IMR-90 (cell line): ENCODE data around the gene UMODL1. TPM values are rescaled to one million over a fixed set of nuclear protein-coding genes. Genes with fewer than 3 reads are reported as not detected.

Experiments
- ATAC-seq: fragments of 200-7000 bp; cut with Tn5 transposase; 2 replicates; pipeline ENCODE4 v1.9.1; 2020; ENCODE audit warnings: low read depth, mild to moderate bottlenecking, moderate library complexity
- BruUV-seq: library from RNA; stranded (reverse); fragments of 400-500 nt; replicated peaks from 2 replicates; lab custom pipeline; 2021; lab: Mats Ljungman, UMichigan
- CTCF ChIA-PET: fragments of 300-600 bp; formaldehyde crosslinking; extraction: SDS; loops from one replicate; lab custom pipeline; 2021; ENCODE audit warnings: antibody characterized with exemption; lab: Yijun Ruan, JAX
- POLR2A ChIA-PET: fragments of 300-600 bp; sonication (Branson Sonifier 250); formaldehyde crosslinking; loops from one replicate; lab custom pipeline; 2022; ENCODE audit warnings: antibody characterized with exemption; ENCODE audit not compliant: unreplicated experiment; lab: Charles Lee
- DNase-seq: peaks from one replicate; pipeline ENCODE4 v3.0.0; 2013
- H2AFZ ChIP-seq: replicated peaks from 2 replicates; pipeline ENCODE3; 2013; ENCODE audit warnings: low read length, mild to moderate bottlenecking; ENCODE audit not compliant: poor library complexity
- H2AK5ac ChIP-seq: 2 replicates; pipeline ENCODE4 v1.6.1; 2013; ENCODE audit warnings: low read depth, low read length, inconsistent platforms
- H2AK9ac ChIP-seq: replicated peaks from 2 replicates; pipeline ENCODE3; 2013; ENCODE audit warnings: mild to moderate bottlenecking, low read depth, low read length, moderate library complexity; ENCODE audit not compliant: poor library complexity
- H2BK120ac ChIP-seq: 2 replicates; pipeline ENCODE4 v1.6.1; 2013; ENCODE audit warnings: low read depth, low read length, inconsistent platforms
- H2BK15ac ChIP-seq: 3 replicates; pipeline ENCODE4 v1.6.1; 2013; ENCODE audit warnings: low read depth, low read length, inconsistent platforms
- H2BK20ac ChIP-seq: 2 replicates; pipeline ENCODE4 v1.6.1; 2013; ENCODE audit warnings: low read depth, mild to moderate bottlenecking, inconsistent platforms, low read length, moderate library complexity
- H2BK5ac ChIP-seq: 2 replicates; pipeline ENCODE4 v1.6.1; 2013; ENCODE audit warnings: mild to moderate bottlenecking, low read depth, low read length, inconsistent platforms; ENCODE audit not compliant: poor library complexity, severe bottlenecking
- H3K14ac ChIP-seq: replicated peaks from 2 replicates; pipeline ENCODE4 v1.6.1; 2013; ENCODE audit warnings: low read depth, low read length, inconsistent platforms
- H3K18ac ChIP-seq: 2 replicates; pipeline ENCODE4 v1.6.1; 2013; ENCODE audit warnings: low read depth, low read length, control low read depth
- H3K23ac ChIP-seq: 2 replicates; pipeline ENCODE4 v1.6.1; 2013; ENCODE audit warnings: low read depth, low read length, inconsistent platforms
- H3K27ac ChIP-seq: 2 replicates; pipeline ENCODE4 v1.5.1; 2013; ENCODE audit warnings: mild to moderate bottlenecking, control low read depth, low read length; ENCODE audit not compliant: insufficient read depth
- H3K27me3 ChIP-seq: 2 replicates; pipeline ENCODE4 v1.6.1; 2013; ENCODE audit warnings: low read length; ENCODE audit not compliant: control insufficient read depth, insufficient read depth
- H3K36me3 ChIP-seq: 2 replicates; pipeline ENCODE4 v1.6.1; 2013; ENCODE audit warnings: low read length, mixed read lengths; ENCODE audit not compliant: control insufficient read depth, insufficient read depth
- H3K4ac ChIP-seq: 2 replicates; pipeline ENCODE4 v1.6.1; 2013; ENCODE audit warnings: low read depth, low read length, inconsistent platforms
- H3K4me1 ChIP-seq: 2 replicates; pipeline ENCODE4 v1.6.1; 2013; ENCODE audit warnings: low read length, mixed read lengths; ENCODE audit not compliant: control insufficient read depth, insufficient read depth
- H3K4me2 ChIP-seq: 2 replicates; pipeline ENCODE4 v1.6.1; 2013; ENCODE audit warnings: low read depth, mild to moderate bottlenecking, control low read depth, low read length, moderate library complexity
- H3K4me3 ChIP-seq: 2 replicates; pipeline ENCODE4 v1.5.1; 2013; ENCODE audit warnings: low read depth, mild to moderate bottlenecking, control low read depth, low read length, moderate library complexity; ENCODE audit not compliant: insufficient read depth
- H3K56ac ChIP-seq: 2 replicates; pipeline ENCODE4 v1.6.1; 2013; ENCODE audit warnings: low read length, inconsistent platforms; ENCODE audit not compliant: insufficient read depth; ENCODE audit errors: extremely low read depth
- H3K79me1 ChIP-seq, 2 experiments: 2 replicates each; pipeline ENCODE4 v1.6.1; 2013; ENCODE audit warnings: low read length in 2 of 2, inconsistent platforms in 1 of 2, low read depth in 1 of 2
- H3K9ac ChIP-seq: 2 replicates; pipeline ENCODE4 v1.6.1; 2013; ENCODE audit warnings: low read depth, low read length, control low read depth
- H3K9me1 ChIP-seq: 2 replicates; pipeline ENCODE4 v1.6.1; 2013; ENCODE audit warnings: low read length, inconsistent platforms; ENCODE audit not compliant: insufficient read depth
- H3K9me3 ChIP-seq: 2 replicates; pipeline ENCODE4 v1.6.1; 2013; ENCODE audit warnings: low read length; ENCODE audit not compliant: control insufficient read depth, insufficient read depth
- H4K20me1 ChIP-seq: 2 replicates; pipeline ENCODE4 v1.6.1; 2013; ENCODE audit warnings: low read length, inconsistent platforms; ENCODE audit not compliant: insufficient read depth
- H4K5ac ChIP-seq: 2 replicates; pipeline ENCODE4 v1.6.1; 2013; ENCODE audit warnings: mild to moderate bottlenecking, low read depth, low read length, control low read depth
- H4K8ac ChIP-seq, 2 experiments: 2 replicates each; pipeline ENCODE4 v1.6.1; 2013; ENCODE audit warnings: low read depth in 2 of 2, low read length in 2 of 2, control low read depth in 1 of 2, inconsistent platforms in 1 of 2
- H4K91ac ChIP-seq: 2 replicates; pipeline ENCODE4 v1.6.1; 2013; ENCODE audit warnings: low read depth, low read length, inconsistent platforms; ENCODE audit not compliant: insufficient read depth
- BHLHE40 ChIP-seq: fragments of 150-350 bp; IDR thresholded peaks from 2 replicates; pipeline ENCODE4 v1.6.1; 2016; ENCODE audit warnings: mild to moderate bottlenecking, low read depth, low read length
- CEBPB ChIP-seq: IDR thresholded peaks from 2 replicates; pipeline ENCODE4 v1.6.1; 2012; ENCODE audit warnings: low read depth, low read length, improper control_type of control experiment
- CHD1 ChIP-seq: IDR thresholded peaks from 2 replicates; pipeline ENCODE4 v1.6.1; 2012; ENCODE audit warnings: low read depth, low read length, improper control_type of control experiment
- FOS ChIP-seq: fragments of 150-350 bp; IDR thresholded peaks from 2 replicates; pipeline ENCODE4 v1.6.1; 2016; ENCODE audit warnings: low read depth, low read length
- MAFK ChIP-seq: IDR thresholded peaks from 2 replicates; pipeline ENCODE4 v1.6.1; 2012; ENCODE audit warnings: low read depth, low read length, improper control_type of control experiment
- MAZ ChIP-seq: IDR thresholded peaks from 2 replicates; pipeline ENCODE4 v1.6.1; 2012; ENCODE audit warnings: low read depth, mild to moderate bottlenecking, low read length, improper control_type of control experiment, moderate library complexity, borderline replicate concordance
- MXI1 ChIP-seq: IDR thresholded peaks from 2 replicates; pipeline ENCODE4 v1.6.1; 2012; ENCODE audit warnings: low read depth, mild to moderate bottlenecking, low read length, moderate library complexity, borderline replicate concordance
- NFE2L2 ChIP-seq: fragments of 150-350 bp; IDR thresholded peaks from 2 replicates; pipeline ENCODE4 v1.6.1; 2016; ENCODE audit warnings: low read depth, mild to moderate bottlenecking, low read length
- POLR2A ChIP-seq: IDR thresholded peaks from 2 replicates; pipeline ENCODE4 v1.6.1; 2012; ENCODE audit warnings: mild to moderate bottlenecking, low read depth, low read length
- RAD21 ChIP-seq: IDR thresholded peaks from 2 replicates; pipeline ENCODE4 v1.6.1; 2012; ENCODE audit warnings: low read length, improper control_type of control experiment
- RCOR1 ChIP-seq: IDR thresholded peaks from 2 replicates; pipeline ENCODE4 v1.6.1; 2012; ENCODE audit warnings: mild to moderate bottlenecking, low read length, improper control_type of control experiment; ENCODE audit not compliant: insufficient replicate concordance
- RFX5 ChIP-seq: IDR thresholded peaks from 2 replicates; pipeline ENCODE4 v1.8.0; 2012; ENCODE audit warnings: low read depth, mild to moderate bottlenecking, low read length, moderate library complexity
- SMC3 ChIP-seq: fragments of 150-350 bp; IDR thresholded peaks from 2 replicates; pipeline ENCODE4 v1.6.1; 2016; ENCODE audit warnings: low read depth, mild to moderate bottlenecking, antibody characterized with exemption, low read length, moderate library complexity
- WGBS, 2 experiments: methylation state at CpG; one replicate each; pipeline versions ENCODE4 v1.1.5 to v1.1.7; 2013; ENCODE audit warnings: missing lambda C conversion rate in 2 of 2; ENCODE audit not compliant: insufficient read length in 1 of 2; ENCODE audit errors: extremely low coverage in 2 of 2; 5-methylcytosine and 5-hydroxymethylcytosine counted together
- dilution Hi-C: fragments of 300-500 bp; cut with HindIII; formaldehyde crosslinking; loops from one replicate; pipeline ENCODE4 v1.14.3; 2018; ENCODE audit warnings: low sequenced_read_pairs; ENCODE audit not compliant: unreplicated experiment
- in situ Hi-C: fragments of 300-500 bp; cut with MboI; formaldehyde crosslinking; loops from 3 replicates; pipeline ENCODE4 v1.14.3; 2019; ENCODE audit warnings: low sequenced_read_pairs, inconsistent platforms, mixed read lengths
- intact Hi-C: fragments of 100-400 bp; cut with micrococcal nuclease; formaldehyde crosslinking; loops from 2 replicates; pipeline ENCODE4 v1.10.0; 2022
- polyA plus RNA-seq, 3 experiments: library from polyadenylated mRNA; depleted of rRNA; stranded (reverse); fragments of >200 nt; gene quantifications; 2 replicates each; pipeline ENCODE4 v1.2.3, GENCODE V29; 2012; ENCODE audit warnings: low replicate concordance in 1 of 3
- total RNA-seq: library from RNA; depleted of rRNA; stranded (reverse); fragments of >200 nt; gene quantifications from 2 replicates; pipeline ENCODE4 v1.2.3, GENCODE V29; 2012
- TF ChIP-seq, protein P1 (sequence below): conservative IDR thresholded peaks from 2 replicates; pipeline ENCODE4 v1.5.1; 2012; ENCODE audit warnings: mild to moderate bottlenecking, low read depth, low read length, improper control_type of control experiment
- TF ChIP-seq, protein P2 (sequence below): fragments of 150-350 bp; IDR thresholded peaks from 2 replicates; pipeline ENCODE4 v1.6.1; 2017; ENCODE audit warnings: mild to moderate bottlenecking, antibody characterized with exemption, low read length, low read depth
- TF ChIP-seq, protein P3 (sequence below): fragments of 150-350 bp; IDR thresholded peaks from 2 replicates; pipeline ENCODE4 v1.6.1; 2016; ENCODE audit warnings: low read depth, mild to moderate bottlenecking, low read length, moderate library complexity, borderline replicate concordance

The UMODL1 gene
- total and polyA plus RNA-seq, 2 of the 4 experiments (the other 2 are of a cell fraction), result 0.02 TPM; not detected in 1

DNA sequence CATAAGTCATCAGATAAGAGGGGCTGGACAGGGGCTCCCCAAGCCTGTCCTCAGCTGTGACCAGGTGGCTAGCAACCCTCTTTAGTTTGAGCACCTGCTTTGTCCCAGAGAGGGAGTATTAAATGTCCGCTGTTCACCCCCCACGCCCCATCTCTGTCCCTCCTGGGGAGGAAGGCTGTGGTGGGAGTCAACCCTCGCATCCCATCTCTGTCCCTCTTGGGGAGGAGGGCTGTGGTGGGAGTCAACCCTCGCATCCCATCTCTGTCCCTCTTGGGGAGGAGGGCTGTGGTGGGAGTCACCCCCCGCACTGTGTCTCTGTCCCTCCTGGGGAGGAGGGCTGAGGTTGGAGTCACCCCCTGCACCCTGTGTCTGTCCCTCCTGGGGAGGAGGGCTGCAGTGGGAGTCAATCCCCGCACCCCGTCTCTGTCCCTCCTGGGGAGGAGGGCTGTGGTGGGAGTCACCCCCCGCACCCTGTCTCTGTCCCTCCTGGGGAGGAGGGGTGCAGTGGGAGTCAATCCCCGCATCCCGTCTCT is 75.2 kb downstream of the UMODL1 start:
- H2BK120ac ChIP-seq, result no peak overlapping the region
- no peak for ATAC-seq
- H3K4me1 ChIP-seq, result no peaks in the 10 kb centered on the region
- no peak for DNase-seq
- H3K36me3 ChIP-seq, result no peaks in the 10 kb centered on the region
- H4K8ac ChIP-seq, result no peak overlapping the region
- H3K18ac ChIP-seq, result no peak overlapping the region
- intact Hi-C loops (loop anchor here (10.0 kb wide), 2 partner anchors 428 to 668 kb away; no protein-coding TSS in a partner anchor), in situ Hi-C loops (loop anchor here (10.0 kb wide), 1 partner anchor 428 kb away; no protein-coding TSS in a partner anchor), dilution Hi-C loops (no loop called here)
- no CpG with 5 or more reads among the region's 10 CpGs for WGBS, 2 experiments
- H3K27me3 ChIP-seq, result peaks cover 38% of the 10 kb centered on the region
- H3K79me1 ChIP-seq, result no peaks in the 10 kb centered on the region
- H4K5ac ChIP-seq, result no peak overlapping the region
- H4K20me1 ChIP-seq, result no peaks in the 10 kb centered on the region
- H3K4me3 ChIP-seq, result no peak overlapping the region
- no peaks in the 10 kb centered on the region for H3K9me1 ChIP-seq
- no peak overlapping the region for H2AK9ac ChIP-seq
- H3K27ac ChIP-seq, result no peak overlapping the region
- CTCF ChIA-PET, result interaction anchor here (1.0 to 2.0 kb wide), 3 partner anchors 30 to 685 kb away, joined by 3 to 16 read pairs (median 6); no protein-coding TSS in a partner anchor
- no peak overlapping the region for H3K4me2 ChIP-seq
- no peak overlapping the region for H3K4ac ChIP-seq
- H2AFZ ChIP-seq, result no peak overlapping the region
- no peak overlapping the region for H3K9ac ChIP-seq
- H3K56ac ChIP-seq, result no peak overlapping the region
- H3K23ac ChIP-seq, result no peak overlapping the region
- H4K91ac ChIP-seq, result no peak overlapping the region
- no peak overlapping the region for H3K14ac ChIP-seq
- H2BK15ac ChIP-seq, result no peak overlapping the region
- TF ChIP-seq SMC3, result no peak
- TF ChIP-seq, protein P1, sequence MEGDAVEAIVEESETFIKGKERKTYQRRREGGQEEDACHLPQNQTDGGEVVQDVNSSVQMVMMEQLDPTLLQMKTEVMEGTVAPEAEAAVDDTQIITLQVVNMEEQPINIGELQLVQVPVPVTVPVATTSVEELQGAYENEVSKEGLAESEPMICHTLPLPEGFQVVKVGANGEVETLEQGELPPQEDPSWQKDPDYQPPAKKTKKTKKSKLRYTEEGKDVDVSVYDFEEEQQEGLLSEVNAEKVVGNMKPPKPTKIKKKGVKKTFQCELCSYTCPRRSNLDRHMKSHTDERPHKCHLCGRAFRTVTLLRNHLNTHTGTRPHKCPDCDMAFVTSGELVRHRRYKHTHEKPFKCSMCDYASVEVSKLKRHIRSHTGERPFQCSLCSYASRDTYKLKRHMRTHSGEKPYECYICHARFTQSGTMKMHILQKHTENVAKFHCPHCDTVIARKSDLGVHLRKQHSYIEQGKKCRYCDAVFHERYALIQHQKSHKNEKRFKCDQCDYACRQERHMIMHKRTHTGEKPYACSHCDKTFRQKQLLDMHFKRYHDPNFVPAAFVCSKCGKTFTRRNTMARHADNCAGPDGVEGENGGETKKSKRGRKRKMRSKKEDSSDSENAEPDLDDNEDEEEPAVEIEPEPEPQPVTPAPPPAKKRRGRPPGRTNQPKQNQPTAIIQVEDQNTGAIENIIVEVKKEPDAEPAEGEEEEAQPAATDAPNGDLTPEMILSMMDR, result no peak
- no peak for TF ChIP-seq CEBPB
- no peak for TF ChIP-seq NFE2L2
- no peak for TF ChIP-seq RFX5
- TF ChIP-seq, protein P2, sequence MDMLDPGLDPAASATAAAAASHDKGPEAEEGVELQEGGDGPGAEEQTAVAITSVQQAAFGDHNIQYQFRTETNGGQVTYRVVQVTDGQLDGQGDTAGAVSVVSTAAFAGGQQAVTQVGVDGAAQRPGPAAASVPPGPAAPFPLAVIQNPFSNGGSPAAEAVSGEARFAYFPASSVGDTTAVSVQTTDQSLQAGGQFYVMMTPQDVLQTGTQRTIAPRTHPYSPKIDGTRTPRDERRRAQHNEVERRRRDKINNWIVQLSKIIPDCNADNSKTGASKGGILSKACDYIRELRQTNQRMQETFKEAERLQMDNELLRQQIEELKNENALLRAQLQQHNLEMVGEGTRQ, result no peak
- TF ChIP-seq MAFK, result no peak
- TF ChIP-seq, protein P3, sequence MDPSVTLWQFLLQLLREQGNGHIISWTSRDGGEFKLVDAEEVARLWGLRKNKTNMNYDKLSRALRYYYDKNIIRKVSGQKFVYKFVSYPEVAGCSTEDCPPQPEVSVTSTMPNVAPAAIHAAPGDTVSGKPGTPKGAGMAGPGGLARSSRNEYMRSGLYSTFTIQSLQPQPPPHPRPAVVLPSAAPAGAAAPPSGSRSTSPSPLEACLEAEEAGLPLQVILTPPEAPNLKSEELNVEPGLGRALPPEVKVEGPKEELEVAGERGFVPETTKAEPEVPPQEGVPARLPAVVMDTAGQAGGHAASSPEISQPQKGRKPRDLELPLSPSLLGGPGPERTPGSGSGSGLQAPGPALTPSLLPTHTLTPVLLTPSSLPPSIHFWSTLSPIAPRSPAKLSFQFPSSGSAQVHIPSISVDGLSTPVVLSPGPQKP, result no peak
- no peak for TF ChIP-seq MXI1
- TF ChIP-seq POLR2A, result no peak
- no peak for TF ChIP-seq RCOR1
- no peak for TF ChIP-seq CHD1
- no peak for TF ChIP-seq BHLHE40
- no peak for TF ChIP-seq RAD21
- no peak for TF ChIP-seq FOS
- no peak for TF ChIP-seq MAZ
- POLR2A ChIA-PET, result no interaction called here
- H2BK20ac ChIP-seq, result no peak overlapping the region
- BruUV-seq, result no TSS peak
- no peaks in the 10 kb centered on the region for H3K9me3 ChIP-seq
- H2BK5ac ChIP-seq, result no peak overlapping the region
- no peak overlapping the region for H2AK5ac ChIP-seq
